ENCODE measurements around the gene MORN1. TPM values are rescaled to one million over a fixed set of nuclear protein-coding genes. Genes with fewer than 3 reads are reported as not detected.

MORN1 gene
- total RNA-seq, 1 donor from 2014 or later = 12.1 TPM

DNA sequence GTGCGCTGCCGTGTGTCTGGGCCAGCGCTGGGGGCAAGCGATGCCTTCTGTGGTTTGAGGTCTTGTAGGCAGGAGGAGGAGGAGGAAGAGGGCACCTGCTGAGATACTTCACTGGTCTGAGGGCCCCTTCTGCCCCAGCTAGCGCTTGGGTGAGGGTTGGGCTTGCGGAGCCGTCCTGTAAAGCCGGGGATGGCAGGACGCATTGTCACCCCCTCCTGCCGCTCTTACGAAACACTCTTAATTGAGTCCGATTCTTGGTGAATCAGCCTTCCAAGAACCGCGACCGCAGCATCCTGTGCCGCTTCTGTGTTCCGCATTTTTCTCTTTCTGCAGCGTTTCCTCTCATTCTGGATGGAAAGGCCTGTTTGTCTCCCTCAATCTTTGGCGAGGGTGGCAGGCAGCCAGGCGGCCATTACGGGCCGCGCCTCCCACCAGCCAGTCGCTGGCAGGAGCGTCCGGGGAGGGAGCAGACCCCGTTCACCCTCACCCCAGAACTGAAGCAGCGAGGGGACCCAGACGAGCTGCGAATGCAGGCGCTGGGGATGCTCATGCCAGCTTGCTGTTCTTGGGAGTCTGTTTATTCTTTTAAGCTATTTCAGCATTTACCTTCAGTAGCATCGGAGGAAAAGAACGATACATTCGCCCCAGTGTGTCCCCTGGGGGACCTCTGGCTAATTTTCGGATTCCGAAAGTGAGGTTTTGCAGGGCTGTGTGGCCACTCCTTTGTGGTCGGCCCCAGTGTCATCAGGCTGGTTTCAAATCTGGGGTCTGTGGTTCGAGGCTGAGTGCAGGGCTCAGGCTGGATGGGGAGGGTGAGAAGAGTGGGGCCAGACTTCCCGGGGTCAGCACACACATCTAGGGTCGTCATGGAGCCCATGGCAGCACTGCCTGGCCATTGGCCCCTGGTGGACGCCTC, 100.5 kb downstream of the MORN1 start:
- DNase-seq (ENCODE audit: low spot score) = no peak
- peaks cover 6% of the 10 kb centered on the region for H3K27me3 Mint-ChIP-seq (ENCODE audit: unreplicated experiment)
- peak overlapping the region; percentile 68 for H3K27ac Mint-ChIP-seq (ENCODE audit: unreplicated experiment)
- H3K36me3 Mint-ChIP-seq (ENCODE audit: low read depth, unreplicated experiment) = peaks cover 4% of the 10 kb centered on the region
- H3K9me3 Mint-ChIP-seq (ENCODE audit: unreplicated experiment) = no peaks in the 10 kb centered on the region
- peaks cover 26% of the 10 kb centered on the region for H3K4me1 Mint-ChIP-seq (ENCODE audit: unreplicated experiment)
- TF ChIP-seq, protein P1, sequence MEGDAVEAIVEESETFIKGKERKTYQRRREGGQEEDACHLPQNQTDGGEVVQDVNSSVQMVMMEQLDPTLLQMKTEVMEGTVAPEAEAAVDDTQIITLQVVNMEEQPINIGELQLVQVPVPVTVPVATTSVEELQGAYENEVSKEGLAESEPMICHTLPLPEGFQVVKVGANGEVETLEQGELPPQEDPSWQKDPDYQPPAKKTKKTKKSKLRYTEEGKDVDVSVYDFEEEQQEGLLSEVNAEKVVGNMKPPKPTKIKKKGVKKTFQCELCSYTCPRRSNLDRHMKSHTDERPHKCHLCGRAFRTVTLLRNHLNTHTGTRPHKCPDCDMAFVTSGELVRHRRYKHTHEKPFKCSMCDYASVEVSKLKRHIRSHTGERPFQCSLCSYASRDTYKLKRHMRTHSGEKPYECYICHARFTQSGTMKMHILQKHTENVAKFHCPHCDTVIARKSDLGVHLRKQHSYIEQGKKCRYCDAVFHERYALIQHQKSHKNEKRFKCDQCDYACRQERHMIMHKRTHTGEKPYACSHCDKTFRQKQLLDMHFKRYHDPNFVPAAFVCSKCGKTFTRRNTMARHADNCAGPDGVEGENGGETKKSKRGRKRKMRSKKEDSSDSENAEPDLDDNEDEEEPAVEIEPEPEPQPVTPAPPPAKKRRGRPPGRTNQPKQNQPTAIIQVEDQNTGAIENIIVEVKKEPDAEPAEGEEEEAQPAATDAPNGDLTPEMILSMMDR (IDR thresholded peaks at IDR 0.05; ENCODE audit: unreplicated experiment) = no peak
- no peak overlapping the region for H3K4me3 Mint-ChIP-seq (ENCODE audit: unreplicated experiment)

DNA sequence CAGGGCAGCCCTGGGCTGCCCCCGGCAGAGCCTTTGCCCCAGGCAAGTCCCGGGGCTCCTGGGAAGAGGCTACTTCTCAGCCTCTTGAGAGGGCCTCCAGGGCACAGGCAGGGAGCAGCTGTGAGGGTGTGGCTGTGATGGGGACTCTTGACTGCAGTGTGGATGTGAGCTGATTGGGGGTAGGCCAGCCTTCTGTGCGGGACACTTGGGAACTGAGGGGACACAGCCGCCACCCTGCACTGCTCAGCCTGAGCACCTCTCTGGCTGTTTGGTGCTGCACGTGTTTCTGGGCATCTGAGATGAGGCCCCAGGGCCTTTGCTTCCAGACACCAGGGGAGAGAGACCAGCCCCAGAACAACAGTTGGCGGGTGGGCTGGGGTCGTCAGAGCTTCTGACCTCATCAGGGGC, 101.2 kb downstream of the MORN1 start:
- H3K4me3 Mint-ChIP-seq (ENCODE audit: unreplicated experiment) = no peak overlapping the region
- H3K9me3 Mint-ChIP-seq (ENCODE audit: unreplicated experiment) = no peaks in the 10 kb centered on the region
- TF ChIP-seq, protein P1 (IDR thresholded peaks at IDR 0.05; ENCODE audit: unreplicated experiment) = no peak
- peak overlapping the region; percentile 68 for H3K27ac Mint-ChIP-seq (ENCODE audit: unreplicated experiment)
- peaks cover 4% of the 10 kb centered on the region for H3K36me3 Mint-ChIP-seq (ENCODE audit: low read depth, unreplicated experiment)
- peaks cover 23% of the 10 kb centered on the region for H3K4me1 Mint-ChIP-seq (ENCODE audit: unreplicated experiment)
- peaks cover 6% of the 10 kb centered on the region for H3K27me3 Mint-ChIP-seq (ENCODE audit: unreplicated experiment)
- no peak for DNase-seq (ENCODE audit: low spot score)

DNA sequence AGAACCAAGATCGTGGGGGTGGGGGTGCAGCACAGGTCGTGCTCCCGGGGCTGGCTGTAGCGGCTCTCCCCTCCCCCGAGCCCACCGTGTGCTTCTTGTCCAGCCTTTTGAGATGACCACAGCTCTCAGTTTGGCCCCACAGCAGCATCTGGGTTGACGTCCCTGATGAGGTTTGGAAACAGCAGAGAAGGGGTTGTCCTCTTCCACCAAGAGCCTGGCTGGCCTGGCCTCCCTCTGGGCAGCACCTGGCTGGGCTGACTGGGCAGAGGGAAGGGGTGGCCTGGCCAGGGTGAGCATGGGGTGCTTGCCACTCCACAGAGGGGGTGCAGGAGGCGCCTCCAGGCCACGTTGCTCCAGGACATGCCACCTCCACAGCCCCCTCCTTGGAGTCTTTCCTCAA, 101.7 kb downstream of the MORN1 start:
- Mint-ChIP-seq H3K36me3 (ENCODE audit: low read depth, unreplicated experiment) (peaks cover 4% of the 10 kb centered on the region), H3K27me3 (ENCODE audit: unreplicated experiment) (peaks cover 6% of the 10 kb centered on the region), H3K27ac (ENCODE audit: unreplicated experiment) (peak overlapping the region; percentile 68), H3K9me3 (ENCODE audit: unreplicated experiment) (no peaks in the 10 kb centered on the region), H3K4me3 (ENCODE audit: unreplicated experiment) (no peak overlapping the region), H3K4me1 (ENCODE audit: unreplicated experiment) (peaks cover 23% of the 10 kb centered on the region)
- DNase-seq (ENCODE audit: low spot score) = no peak
- TF ChIP-seq, protein P1 (IDR thresholded peaks at IDR 0.05; ENCODE audit: unreplicated experiment) = no peak

DNA sequence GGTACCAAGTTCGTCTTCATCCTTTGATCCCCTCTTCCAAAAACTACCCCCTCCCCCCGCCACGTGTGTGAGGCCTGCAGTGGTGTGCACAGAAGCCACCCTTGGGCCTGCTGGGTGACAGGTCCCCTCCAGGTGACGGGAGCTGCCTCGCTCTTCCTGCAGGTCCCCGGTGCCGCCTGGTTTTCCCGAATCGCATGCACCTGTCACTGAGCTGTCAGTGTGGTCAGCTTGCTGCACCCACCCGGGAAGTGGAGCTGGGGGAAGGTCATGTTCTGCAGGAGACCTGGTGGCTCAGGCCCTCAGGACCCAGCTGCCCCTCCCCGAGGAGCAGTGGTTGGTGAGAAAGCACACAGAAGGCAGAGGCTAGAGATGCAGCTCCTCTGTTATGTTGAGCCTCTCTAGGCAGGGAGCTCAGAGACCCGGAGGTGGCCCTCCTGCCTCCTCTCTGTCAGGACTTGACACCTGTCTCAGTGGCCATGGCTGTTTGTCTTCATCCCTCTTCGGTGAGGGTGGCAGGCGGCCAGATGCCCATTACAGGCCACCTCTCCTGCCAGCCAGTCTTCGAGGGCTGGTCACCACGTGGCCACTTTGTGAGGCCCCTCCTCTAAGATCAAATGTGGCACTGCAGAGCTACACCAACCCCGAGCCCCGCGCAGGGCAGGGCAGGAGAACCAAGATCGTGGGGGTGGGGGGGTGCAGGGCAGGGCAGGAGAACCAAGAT, 102.4 kb downstream of the MORN1 start:
- Mint-ChIP-seq H3K4me3 (ENCODE audit: unreplicated experiment) (no peak overlapping the region), H3K9me3 (ENCODE audit: unreplicated experiment) (no peaks in the 10 kb centered on the region), H3K36me3 (ENCODE audit: low read depth, unreplicated experiment) (peaks cover 4% of the 10 kb centered on the region), H3K4me1 (ENCODE audit: unreplicated experiment) (peaks cover 22% of the 10 kb centered on the region), H3K27ac (ENCODE audit: unreplicated experiment) (no peak overlapping the region), H3K27me3 (ENCODE audit: unreplicated experiment) (peaks cover 7% of the 10 kb centered on the region)
- TF ChIP-seq, protein P1 (IDR thresholded peaks at IDR 0.05; ENCODE audit: unreplicated experiment) = no peak
- no peak for DNase-seq (ENCODE audit: low spot score)

Measured in endothelial cell (in vitro differentiated cells).